ENCODE data around the gene ZNF655.

The ZNF655 gene

DNA sequence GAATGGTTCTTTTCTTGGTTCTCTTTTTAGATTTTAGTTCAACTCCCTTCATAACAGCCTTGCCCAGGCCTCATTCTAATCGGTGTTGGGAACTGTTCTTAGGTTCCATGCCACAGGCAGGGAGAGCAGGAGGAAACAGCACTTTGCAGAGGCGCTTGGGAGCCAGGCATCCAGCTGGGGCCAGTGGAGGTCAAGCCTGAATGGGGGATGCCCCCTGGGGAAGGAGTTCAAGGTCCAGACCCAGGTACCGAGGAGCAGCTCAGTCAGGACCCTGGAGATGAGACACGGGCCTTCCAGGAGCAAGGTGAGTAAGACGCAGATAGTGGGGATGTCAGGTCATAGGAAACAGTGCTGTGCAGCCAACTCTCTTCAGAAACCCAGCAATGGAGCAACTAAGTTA lies 62.8 kb downstream of the ZNF655 start:
- no peak for TF ChIP-seq EZH2 (IDR thresholded peaks at IDR 0.05; ENCODE audit: borderline replicate concordance, low read depth, low read length, severe bottlenecking)
- no peak for TF ChIP-seq CTCF (IDR thresholded peaks at IDR 0.05; ENCODE audit: borderline replicate concordance, extremely low read depth, low read length, poor library complexity, severe bottlenecking)
- H3K27ac ChIP-seq (ENCODE audit: low read length) = peak overlapping the region; percentile 46; the same call in 1 of the 2 replicates
- peaks cover 69% of the 10 kb centered on the region for H3K79me2 ChIP-seq (ENCODE audit: insufficient read depth, low read length)

GRCh38 chr7:99622596-99622995 lies 64.2 kb downstream of the ZNF655 start:
- H2AFZ ChIP-seq (ENCODE audit: low read depth, low read length) = no peak overlapping the region
- H3K36me3 ChIP-seq (ENCODE audit: insufficient read depth, low read length) = peaks cover 96% of the 10 kb centered on the region
- TF ChIP-seq CTCF (IDR thresholded peaks at IDR 0.05; ENCODE audit: borderline replicate concordance, extremely low read depth, low read length, poor library complexity, severe bottlenecking) (no peak), EZH2 (IDR thresholded peaks at IDR 0.05; ENCODE audit: borderline replicate concordance, low read depth, low read length, severe bottlenecking) (no peak)
- no peak overlapping the region; a peak in 1 of 4 replicates for H3K4me3 ChIP-seq (ENCODE audit: low read depth in 1 of 2, low read length in 2 of 2)
- DNase-seq (no peak), ATAC-seq (ENCODE audit: insufficient read depth, low read depth) (no peak)
- peaks cover 67% of the 10 kb centered on the region for H3K79me2 ChIP-seq (ENCODE audit: insufficient read depth, low read length)
- H3K27me3 ChIP-seq (ENCODE audit: insufficient read depth, low read length, poor library complexity) = no peaks in the 10 kb centered on the region
- H3K9ac ChIP-seq (ENCODE audit: low read depth, low read length) = peak overlapping the region; percentile 62; the same call in 1 of the 2 replicates
- H3K4me2 ChIP-seq (ENCODE audit: insufficient read depth, low read length) = no peak overlapping the region; the same call in 1 of the 2 replicates
- H4K20me1 ChIP-seq (ENCODE audit: insufficient read depth, low read length) = peaks cover 6% of the 10 kb centered on the region; the same call in 1 of the 2 replicates
- peaks cover 87% of the 10 kb centered on the region for H3K4me1 ChIP-seq (ENCODE audit: insufficient read depth, low read length)
- H3K9me3 ChIP-seq (ENCODE audit: insufficient read depth, low read length, severe bottlenecking) = no peaks in the 10 kb centered on the region
- peak overlapping the region; percentile 99 for H3K27ac ChIP-seq (ENCODE audit: low read length)

More for the DNA sequence above, 62.8 kb downstream of the ZNF655 start:
- H3K4me3 ChIP-seq (ENCODE audit: low read depth in 1 of 2, low read length in 2 of 2) = no peak overlapping the region
- H3K4me1 ChIP-seq (ENCODE audit: insufficient read depth, low read length) = peaks cover 95% of the 10 kb centered on the region
- H2AFZ ChIP-seq (ENCODE audit: low read depth, low read length) = no peak overlapping the region
- H4K20me1 ChIP-seq (ENCODE audit: insufficient read depth, low read length) = peaks cover 6% of the 10 kb centered on the region; the same call in 1 of the 2 replicates
- 0 out of 2 replicates have a peak overlapping the region, but pooled peaks have one; percentile 10 for H3K9ac ChIP-seq (ENCODE audit: low read depth, low read length)
- H3K27me3 ChIP-seq (ENCODE audit: insufficient read depth, low read length, poor library complexity) = no peaks in the 10 kb centered on the region
- no peak overlapping the region for H3K4me2 ChIP-seq (ENCODE audit: insufficient read depth, low read length)
- no peak for DNase-seq
- ATAC-seq (ENCODE audit: insufficient read depth, low read depth) = no peak
- no peaks in the 10 kb centered on the region for H3K9me3 ChIP-seq (ENCODE audit: insufficient read depth, low read length, severe bottlenecking)
- peaks cover 89% of the 10 kb centered on the region for H3K36me3 ChIP-seq (ENCODE audit: insufficient read depth, low read length)

- Histone ChIP-seq H4K20me1 (ENCODE audit: insufficient read depth, low read length) (0 out of 2 replicates have a peak, but pooled peaks cover 2% of the 10 kb centered on the region), H3K4me2 (ENCODE audit: insufficient read depth, low read length) (peak overlapping the region; percentile 63), H3K4me3 (ENCODE audit: low read depth in 1 of 2, low read length in 2 of 2) (peak overlapping the region in 1 of 2 experiments; percentile 53; a peak in 1 of 4 replicates), H3K27ac (ENCODE audit: low read length) (peak overlapping the region; percentile 99), H3K4me1 (ENCODE audit: insufficient read depth, low read length) (peaks cover 81% of the 10 kb centered on the region), H3K79me2 (ENCODE audit: insufficient read depth, low read length) (peaks cover 61% of the 10 kb centered on the region), H3K9ac (ENCODE audit: low read depth, low read length) (peak overlapping the region; percentile 62), H3K36me3 (ENCODE audit: insufficient read depth, low read length) (peaks cover 97% of the 10 kb centered on the region), H3K27me3 (ENCODE audit: insufficient read depth, low read length, poor library complexity) (no peaks in the 10 kb centered on the region), H2AFZ (ENCODE audit: low read depth, low read length) (no peak overlapping the region), H3K9me3 (ENCODE audit: insufficient read depth, low read length, severe bottlenecking) (no peaks in the 10 kb centered on the region)
- TF ChIP-seq EZH2 (IDR thresholded peaks at IDR 0.05; ENCODE audit: borderline replicate concordance, low read depth, low read length, severe bottlenecking) (no peak), CTCF (IDR thresholded peaks at IDR 0.05; ENCODE audit: borderline replicate concordance, extremely low read depth, low read length, poor library complexity, severe bottlenecking) (no peak)
- ATAC-seq (ENCODE audit: insufficient read depth, low read depth) (no peak), DNase-seq (no peak)
These were observed 64.8 kb downstream of the ZNF655 start for GRCh38 chr7:99623091-99623693.

Data from DND-41 (cell line).